Neutrophil (primary cell): ENCODE data around the gene RAB10.

Source experiments
- H3K27ac ChIP-seq: fragments of 200-600 bp; sonication (generic); 2 replicates; pipeline ENCODE4 v1.5.1; 2016; ENCODE audit warnings: mild to moderate bottlenecking, moderate library complexity
- H3K27me3 ChIP-seq: fragments of 200-600 bp; sonication (generic); 2 replicates; pipeline ENCODE4 v1.6.0; 2016; ENCODE audit warnings: mild to moderate bottlenecking
- H3K36me3 ChIP-seq: fragments of 200-600 bp; sonication (generic); 2 replicates; pipeline ENCODE4 v1.5.1; 2017
- H3K4me1 ChIP-seq, 2 experiments: fragments of 200-600 bp in 1 of 2; sonication (generic) in 1 of 2; 1 replicate in 1 of 2; 2 replicates in 1 of 2; pipeline versions ENCODE4 v1.5.1 to v1.6.1; 2013 to 2016; ENCODE audit warnings: low read depth in 1 of 2, low read length in 1 of 2, mild to moderate bottlenecking in 1 of 2, moderate library complexity in 1 of 2; ENCODE audit not compliant: control insufficient read depth in 1 of 2, insufficient read depth in 1 of 2
- H3K4me3 ChIP-seq, 2 experiments: fragments of 200-600 bp in 1 of 2; sonication (generic) in 1 of 2; 1 replicate in 1 of 2; 2 replicates in 1 of 2; pipeline ENCODE4 v1.5.1; 2013 to 2016; ENCODE audit warnings: low read depth in 1 of 2, low read length in 1 of 2, mild to moderate bottlenecking in 1 of 2, moderate library complexity in 1 of 2
- H3K9me3 ChIP-seq: fragments of 200-600 bp; sonication (generic); 2 replicates; pipeline ENCODE4 v1.5.1; 2016
- CTCF ChIP-seq: fragments of 200-600 bp; sonication (generic); IDR thresholded peaks from 2 replicates; pipeline ENCODE4 v1.5.1; 2016; ENCODE audit warnings: antibody characterized with exemption

The RAB10 gene

DNA sequence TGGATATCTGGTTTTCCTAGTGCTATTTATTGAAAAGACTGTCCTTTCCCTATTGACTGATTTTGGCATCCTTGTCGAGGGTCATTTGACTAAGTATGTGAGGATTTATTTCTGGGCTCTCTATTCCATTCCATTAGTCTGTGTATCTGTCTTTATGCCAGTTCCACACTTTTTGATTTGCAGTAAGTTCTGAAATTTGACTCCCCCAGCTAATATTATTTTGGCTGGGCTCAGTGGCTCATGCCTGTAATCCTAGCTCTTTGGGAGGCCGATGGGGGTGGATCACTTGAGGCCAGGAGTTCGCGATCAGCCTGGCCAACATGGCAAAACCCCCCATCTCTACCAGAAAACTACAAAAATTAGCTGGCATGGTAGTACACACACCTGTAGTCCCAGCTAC lies 92.2 kb downstream of the RAB10 start:
- TF ChIP-seq CTCF = no peak
- H3K4me3 ChIP-seq = no peak overlapping the region
- H3K36me3 ChIP-seq = peaks cover 21% of the 10 kb centered on the region
- no peaks in the 10 kb centered on the region for H3K27me3 ChIP-seq
- no peaks in the 10 kb centered on the region for H3K9me3 ChIP-seq
- H3K27ac ChIP-seq = no peak overlapping the region
- H3K4me1 ChIP-seq = no peaks in the 10 kb centered on the region

GRCh38 chr2:26128176-26128575 lies 94.3 kb downstream of the RAB10 start:
- no peaks in the 10 kb centered on the region for H3K9me3 ChIP-seq
- peaks cover 31% of the 10 kb centered on the region for H3K36me3 ChIP-seq
- no peak overlapping the region for H3K4me3 ChIP-seq
- H3K27ac ChIP-seq = no peak overlapping the region
- H3K27me3 ChIP-seq = no peaks in the 10 kb centered on the region
- no peak for TF ChIP-seq CTCF
- H3K4me1 ChIP-seq = no peaks in the 10 kb centered on the region

DNA sequence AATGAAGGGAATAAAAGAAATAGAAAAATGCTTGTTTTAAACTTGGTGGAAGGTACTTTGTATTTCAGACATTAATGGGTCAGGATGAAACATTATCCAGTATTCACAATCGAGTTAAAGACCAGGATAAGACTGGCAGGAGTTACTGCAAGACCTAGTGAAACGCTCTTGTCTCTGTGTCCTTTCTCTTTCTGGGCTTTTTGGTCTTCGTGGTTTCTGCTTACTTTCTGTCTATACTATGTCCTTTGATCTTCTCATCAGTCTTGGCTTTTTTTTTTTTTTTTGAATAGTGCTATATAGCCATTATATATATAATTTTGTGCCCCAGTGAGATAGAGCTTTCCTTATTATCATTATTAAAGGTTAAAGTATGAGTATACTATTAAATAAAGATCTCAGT lies 96.9 kb downstream of the RAB10 start:
- peaks cover 52% of the 10 kb centered on the region for H3K36me3 ChIP-seq
- no peak for TF ChIP-seq CTCF

GRCh38 chr2:26136451-26136850 lies 102.6 kb downstream of the RAB10 start:
- no peak for TF ChIP-seq CTCF
- Histone ChIP-seq H3K27me3 (no peaks in the 10 kb centered on the region), H3K4me1 (no peaks in the 10 kb centered on the region), H3K4me3 (no peak overlapping the region), H3K36me3 (peaks cover 50% of the 10 kb centered on the region), H3K27ac (peak overlapping the region; percentile 17), H3K9me3 (no peaks in the 10 kb centered on the region)

More for the DNA sequence above, 96.9 kb downstream of the RAB10 start:
- Histone ChIP-seq H3K4me1 (no peaks in the 10 kb centered on the region), H3K9me3 (no peaks in the 10 kb centered on the region), H3K27ac (no peak overlapping the region), H3K4me3 (no peak overlapping the region), H3K27me3 (no peaks in the 10 kb centered on the region)

DNA sequence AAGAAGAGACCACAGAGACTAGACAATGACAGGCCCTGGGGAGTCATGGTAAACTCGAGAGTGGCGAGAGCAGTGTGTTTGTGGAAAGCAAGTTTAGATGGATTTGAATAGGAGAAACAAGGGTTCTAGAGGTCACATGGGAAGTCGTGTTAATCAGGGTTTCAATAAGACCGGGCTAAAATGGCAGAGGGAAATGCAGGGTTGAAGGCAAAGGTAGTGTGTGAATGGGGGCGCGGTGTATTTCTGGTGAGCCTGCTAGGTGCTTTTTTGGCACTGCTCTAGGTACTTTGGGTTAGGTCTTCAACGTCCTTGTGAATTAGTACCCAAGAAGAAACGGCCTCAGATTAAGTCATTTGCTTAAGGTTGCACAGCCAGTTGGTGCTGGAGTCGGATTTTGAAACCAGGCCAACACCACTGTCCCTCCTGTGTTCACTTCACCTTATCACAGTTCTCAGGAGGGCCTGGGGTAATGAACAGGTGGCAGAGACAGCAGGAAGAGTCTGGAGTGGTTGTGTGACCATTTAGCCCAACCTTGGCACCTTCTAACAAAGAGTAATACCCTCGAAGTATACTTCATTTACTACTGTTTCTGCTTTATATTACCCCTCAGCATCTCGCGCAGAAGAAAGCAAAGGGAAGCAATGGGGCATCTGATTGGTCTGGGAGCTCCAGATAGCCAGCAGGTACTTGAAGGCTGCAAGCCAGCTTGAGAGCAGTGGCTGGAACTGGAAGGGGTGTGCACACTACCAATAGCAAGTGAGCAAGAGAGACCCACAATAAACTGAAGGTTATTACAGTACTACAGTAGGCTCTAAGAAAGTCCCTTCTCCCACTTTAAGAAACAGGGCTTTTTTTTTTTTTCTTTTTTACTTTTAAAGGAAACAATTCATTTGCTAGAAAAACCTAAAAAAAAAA lies 105.6 kb downstream of the RAB10 start:
- peaks cover 36% of the 10 kb centered on the region for H3K36me3 ChIP-seq
- H3K27me3 ChIP-seq = no peaks in the 10 kb centered on the region
- no peak overlapping the region for H3K27ac ChIP-seq
- no peak overlapping the region for H3K4me3 ChIP-seq
- no peak for TF ChIP-seq CTCF
- no peaks in the 10 kb centered on the region for H3K9me3 ChIP-seq
- peaks cover 9 to 10% of the 10 kb centered on the region in 2 experiments for H3K4me1 ChIP-seq
